Urinary bladder (tissue), 4 donors: Measurements from ENCODE around the gene HOMER1. TPM values are rescaled to one million over a fixed set of nuclear protein-coding genes. Genes with fewer than 3 reads are reported as not detected.
A peak's percentile ranks its signal among the peaks of the same experiment; 100 is the strongest.

Source experiments
- DNase-seq: peaks from one replicate; pipeline ENCODE4 v3.0.0-alpha.2; 2015; ENCODE audit errors: extremely low spot score
- H3K27ac ChIP-seq: one replicate; pipeline ENCODE4 v1.5.1; 2013; ENCODE audit warnings: low read depth, mild to moderate bottlenecking, moderate library complexity
- H3K36me3 ChIP-seq: one replicate; pipeline ENCODE4 v1.6.1; 2013; ENCODE audit warnings: mild to moderate bottlenecking, moderate library complexity; ENCODE audit not compliant: insufficient read depth
- H3K4me1 ChIP-seq: one replicate; pipeline ENCODE4 v1.6.1; 2013; ENCODE audit warnings: mild to moderate bottlenecking, moderate library complexity; ENCODE audit not compliant: insufficient read depth
- H3K4me3 ChIP-seq: one replicate; pipeline ENCODE4 v1.5.1; 2013; ENCODE audit warnings: low read depth, low read length
- WGBS: extraction: QIAGEN DNeasy Blood & Tissue Kit; methylation state at CpG from one replicate; pipeline ENCODE4 v1.1.7; 2013; 5-methylcytosine and 5-hydroxymethylcytosine counted together
- polyA plus RNA-seq: library from polyadenylated mRNA; stranded (reverse); fragments of 200-250 nt; gene quantifications from one replicate; pipeline ENCODE4 v1.2.3, GENCODE V29; 2013
- total RNA-seq: library from RNA; depleted of rRNA; stranded (reverse); fragments of >200 nt; gene quantifications from one replicate; pipeline ENCODE4 v1.2.3, GENCODE V29; 2014
- donor health status: healthy with polysubstance abuse.
- donor health status: healthy.

Gene HOMER1
- total and polyA plus RNA-seq, 2 donors: 2.0 to 20.5 TPM

- Histone ChIP-seq H3K36me3 (no peaks in the 10 kb centered on the region), H3K4me3 (peak overlapping the region; percentile 74), H3K4me1 (no peaks in the 10 kb centered on the region), H3K27ac (no peak overlapping the region)
- 3% methylated on average over 29 of the region's 29 CpGs for WGBS
- no peak for DNase-seq
Measured at GRCh38 chr5:79512471-79513307, 1.2 kb downstream of the HOMER1 start.

- peak overlapping the region; percentile 74 for H3K4me3 ChIP-seq
- no peak overlapping the region for H3K27ac ChIP-seq
- no peaks in the 10 kb centered on the region for H3K4me1 ChIP-seq
- 38% methylated on average over 11 of the region's 11 CpGs for WGBS
- no peaks in the 10 kb centered on the region for H3K36me3 ChIP-seq
- DNase-seq: no peak
Measured at GRCh38 chr5:79512049-79512448, 1.9 kb downstream of the HOMER1 start.

GRCh38 chr5:79510638-79511037 lies 3.3 kb downstream of the HOMER1 start:
- H3K4me3 ChIP-seq: no peak overlapping the region
- 91% methylated on average over 6 of the region's 6 CpGs for WGBS
- no peak overlapping the region for H3K27ac ChIP-seq
- no peak for DNase-seq
- no peaks in the 10 kb centered on the region for H3K4me1 ChIP-seq
- no peaks in the 10 kb centered on the region for H3K36me3 ChIP-seq

- 98% methylated on average over 1 of the region's 1 CpG for WGBS
- Histone ChIP-seq H3K36me3 (no peaks in the 10 kb centered on the region), H3K27ac (no peak overlapping the region), H3K4me1 (no peaks in the 10 kb centered on the region), H3K4me3 (no peak overlapping the region)
- DNase-seq: no peak
Measured at GRCh38 chr5:79509244-79509885, 4.6 kb downstream of the HOMER1 start.

GRCh38 chr5:79508794-79509193 lies 5.1 kb downstream of the HOMER1 start:
- no peak for DNase-seq
- Histone ChIP-seq H3K36me3 (no peaks in the 10 kb centered on the region), H3K4me3 (no peak overlapping the region), H3K27ac (no peak overlapping the region), H3K4me1 (no peaks in the 10 kb centered on the region)
- WGBS: 91% methylated on average over 2 of the region's 2 CpGs

GRCh38 chr5:79508354-79508753 lies 5.6 kb downstream of the HOMER1 start:
- H3K4me3 ChIP-seq: no peak overlapping the region
- DNase-seq: no peak
- H3K27ac ChIP-seq: no peak overlapping the region
- 43% methylated on average over 2 of the region's 2 CpGs for WGBS
- no peaks in the 10 kb centered on the region for H3K4me1 ChIP-seq
- H3K36me3 ChIP-seq: no peaks in the 10 kb centered on the region

- 60% methylated on average over 6 of the region's 6 CpGs for WGBS
- no peak overlapping the region for H3K27ac ChIP-seq
- H3K4me1 ChIP-seq: no peaks in the 10 kb centered on the region
- no peak for DNase-seq
- H3K4me3 ChIP-seq: no peak overlapping the region
- H3K36me3 ChIP-seq: no peaks in the 10 kb centered on the region
Measured at GRCh38 chr5:79507251-79508205, 6.4 kb downstream of the HOMER1 start.

- WGBS: 98% methylated on average over 1 of the region's 1 CpG
- H3K4me1 ChIP-seq: no peaks in the 10 kb centered on the region
- H3K36me3 ChIP-seq: no peaks in the 10 kb centered on the region
- DNase-seq: no peak
- no peak overlapping the region for H3K27ac ChIP-seq
- H3K4me3 ChIP-seq: no peak overlapping the region
Measured at GRCh38 chr5:79505138-79505537, 8.8 kb downstream of the HOMER1 start.

GRCh38 chr5:79503794-79504495 lies 10.0 kb downstream of the HOMER1 start:
- H3K4me3 ChIP-seq: no peak overlapping the region
- DNase-seq: no peak
- WGBS: 36% methylated on average over 3 of the region's 3 CpGs
- H3K27ac ChIP-seq: no peak overlapping the region
- H3K36me3 ChIP-seq: no peaks in the 10 kb centered on the region
- H3K4me1 ChIP-seq: no peaks in the 10 kb centered on the region

GRCh38 chr5:79499640-79500273 lies 14.2 kb downstream of the HOMER1 start:
- Histone ChIP-seq H3K4me1 (no peaks in the 10 kb centered on the region), H3K4me3 (no peak overlapping the region), H3K27ac (no peak overlapping the region), H3K36me3 (no peaks in the 10 kb centered on the region)
- WGBS: 80% methylated on average over 4 of the region's 4 CpGs
- no peak for DNase-seq

GRCh38 chr5:79495311-79495710 lies 18.6 kb downstream of the HOMER1 start:
- DNase-seq: no peak
- Histone ChIP-seq H3K4me1 (no peaks in the 10 kb centered on the region), H3K4me3 (no peak overlapping the region), H3K27ac (no peak overlapping the region), H3K36me3 (no peaks in the 10 kb centered on the region)
- 44% methylated on average over 2 of the region's 2 CpGs for WGBS

- H3K27ac ChIP-seq: no peak overlapping the region
- no peaks in the 10 kb centered on the region for H3K36me3 ChIP-seq
- no peaks in the 10 kb centered on the region for H3K4me1 ChIP-seq
- DNase-seq: no peak
- H3K4me3 ChIP-seq: no peak overlapping the region
- 81% methylated on average over 3 of the region's 3 CpGs for WGBS
Measured at GRCh38 chr5:79493596-79494345, 20.2 kb downstream of the HOMER1 start.
